Body of pancreas (tissue), 4 donors: ENCODE data around the gene ERBB4.

Source experiments
- POLR2A ChIP-seq, 3 donors: fragments of 450-650 bp; IDR thresholded peaks; one replicate each; pipeline ENCODE4 v1.6.1; 2016; ENCODE audit warnings: antibody characterized with exemption in 3 of 3, mild to moderate bottlenecking in 2 of 3
- TF ChIP-seq, protein P1 (sequence below), 7 experiments: fragments of 450-650 bp in 4 of 7; fragments of 200-600 bp in 3 of 7; sonication (generic) in 3 of 7; IDR thresholded peaks; one replicate each; pipeline ENCODE4 v1.5.1; 2016 to 2019; ENCODE audit warnings: antibody characterized with exemption in 7 of 7

DNA sequence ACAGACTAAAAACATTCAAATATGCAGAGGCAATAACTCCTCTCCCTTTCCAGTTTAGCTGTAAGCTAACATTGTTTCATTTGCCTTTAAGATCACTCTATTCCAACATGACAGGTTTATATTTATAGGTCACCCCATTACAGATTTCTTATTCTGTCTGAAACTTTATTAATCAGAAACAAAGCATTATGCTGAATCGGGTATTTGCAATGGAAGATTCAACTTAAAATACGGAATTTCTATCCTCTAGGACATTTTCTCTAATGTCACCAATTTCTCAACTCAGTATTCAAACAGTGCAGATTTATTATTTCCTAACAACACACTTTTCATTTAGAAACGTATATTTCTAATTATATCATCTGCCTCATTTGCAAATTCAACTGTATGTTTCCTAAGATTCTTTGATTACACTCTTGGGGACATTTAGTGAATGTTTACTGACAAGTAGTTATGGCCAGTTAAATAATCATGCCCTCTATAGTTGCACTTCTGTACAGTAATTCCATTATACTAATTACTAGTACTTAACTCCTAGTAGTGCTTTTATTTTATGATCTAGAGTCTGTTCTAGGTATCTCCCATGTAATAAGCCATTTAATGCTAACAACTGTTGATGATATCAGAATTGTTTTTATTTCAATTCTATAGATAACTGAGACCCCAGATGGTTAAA lies 358.1 kb downstream of the ERBB4 start:
- TF ChIP-seq, protein P1, sequence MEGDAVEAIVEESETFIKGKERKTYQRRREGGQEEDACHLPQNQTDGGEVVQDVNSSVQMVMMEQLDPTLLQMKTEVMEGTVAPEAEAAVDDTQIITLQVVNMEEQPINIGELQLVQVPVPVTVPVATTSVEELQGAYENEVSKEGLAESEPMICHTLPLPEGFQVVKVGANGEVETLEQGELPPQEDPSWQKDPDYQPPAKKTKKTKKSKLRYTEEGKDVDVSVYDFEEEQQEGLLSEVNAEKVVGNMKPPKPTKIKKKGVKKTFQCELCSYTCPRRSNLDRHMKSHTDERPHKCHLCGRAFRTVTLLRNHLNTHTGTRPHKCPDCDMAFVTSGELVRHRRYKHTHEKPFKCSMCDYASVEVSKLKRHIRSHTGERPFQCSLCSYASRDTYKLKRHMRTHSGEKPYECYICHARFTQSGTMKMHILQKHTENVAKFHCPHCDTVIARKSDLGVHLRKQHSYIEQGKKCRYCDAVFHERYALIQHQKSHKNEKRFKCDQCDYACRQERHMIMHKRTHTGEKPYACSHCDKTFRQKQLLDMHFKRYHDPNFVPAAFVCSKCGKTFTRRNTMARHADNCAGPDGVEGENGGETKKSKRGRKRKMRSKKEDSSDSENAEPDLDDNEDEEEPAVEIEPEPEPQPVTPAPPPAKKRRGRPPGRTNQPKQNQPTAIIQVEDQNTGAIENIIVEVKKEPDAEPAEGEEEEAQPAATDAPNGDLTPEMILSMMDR (IDR thresholded peaks at IDR 0.05): no peak
- no peak for TF ChIP-seq POLR2A (IDR thresholded peaks at IDR 0.05)
